ENCODE results near the gene ZFPM1.

Gene ZFPM1

DNA sequence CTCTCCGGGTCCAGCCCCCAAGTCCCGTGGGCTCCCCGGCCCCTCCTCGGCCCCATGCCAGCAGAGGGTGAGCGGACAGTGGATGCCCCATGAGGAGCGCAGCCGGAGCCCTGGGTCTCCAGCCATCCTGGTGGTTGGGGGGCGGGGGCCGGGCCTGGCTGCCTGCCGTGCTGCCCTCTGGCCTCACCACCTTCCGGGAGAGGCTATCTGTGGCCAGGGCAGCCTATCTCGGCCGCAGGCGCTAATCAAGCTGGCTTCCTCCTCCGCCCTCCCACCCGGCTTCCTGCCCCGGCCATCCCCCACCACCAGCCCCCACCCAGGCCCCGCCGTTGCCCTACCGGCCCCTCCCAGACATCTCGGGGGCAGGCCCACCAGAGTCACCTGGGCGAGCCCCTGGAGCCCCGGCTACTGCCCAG is 46.8 kb downstream of the ZFPM1 start:
- intact Hi-C loops (cut with micrococcal nuclease) = no loop called here

DNA sequence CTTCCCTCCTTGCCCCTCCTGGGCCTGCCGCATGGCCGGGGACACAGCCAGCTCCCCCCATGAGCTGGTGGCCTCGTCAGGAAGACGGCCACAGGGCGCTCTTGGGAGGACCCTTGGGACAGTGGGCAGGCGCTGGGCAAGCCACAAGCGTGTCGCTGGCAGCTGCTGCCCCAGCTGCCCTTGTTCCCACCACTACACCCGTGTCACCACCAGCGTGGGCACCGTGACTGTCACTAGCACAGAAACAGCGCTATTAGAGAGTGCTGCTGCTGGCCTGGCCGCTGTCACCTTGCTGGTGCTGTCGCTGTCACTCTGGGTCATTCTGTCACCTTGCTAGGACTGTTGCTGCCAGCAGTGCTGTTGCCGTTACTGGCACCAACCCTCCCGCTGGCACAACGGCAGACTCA is 47.2 kb downstream of the ZFPM1 start:
- intact Hi-C loops (cut with micrococcal nuclease) = no loop called here
- Mint-ChIP-seq H3K27me3 (peaks cover 22% of the 10 kb centered on the region), H3K4me3 (no peak overlapping the region), H3K4me1 (ENCODE audit: low read depth) (no peaks in the 10 kb centered on the region), H3K27ac (no peak overlapping the region), H3K36me3 (ENCODE audit: low read depth) (no peaks in the 10 kb centered on the region), H3K9me3 (no peaks in the 10 kb centered on the region)

More for the DNA sequence above, 46.8 kb downstream of the ZFPM1 start:
- Mint-ChIP-seq H3K27ac (no peak overlapping the region), H3K9me3 (no peaks in the 10 kb centered on the region), H3K27me3 (peaks cover 22% of the 10 kb centered on the region), H3K4me1 (ENCODE audit: low read depth) (no peaks in the 10 kb centered on the region), H3K36me3 (ENCODE audit: low read depth) (no peaks in the 10 kb centered on the region), H3K4me3 (no peak overlapping the region)

DNA sequence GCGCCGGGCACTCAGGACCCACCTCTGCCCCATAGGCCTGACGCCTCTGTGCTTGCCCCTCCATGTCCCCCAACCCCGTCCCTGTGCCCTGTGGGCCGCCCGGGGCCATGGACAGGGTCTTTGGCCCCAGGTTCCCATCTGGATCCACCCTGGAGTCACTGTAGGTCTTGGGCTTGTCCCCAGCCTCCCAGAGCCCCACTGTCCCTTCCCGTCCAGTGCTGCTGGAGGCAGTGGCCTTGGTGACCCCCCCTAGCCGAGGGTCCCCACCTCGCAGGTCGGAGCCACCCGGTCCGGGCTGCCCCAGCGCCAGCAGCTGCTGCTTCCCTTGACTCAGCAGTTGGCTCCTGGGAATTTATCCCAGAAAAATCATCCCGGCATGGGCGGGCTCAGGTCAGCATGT is 49.3 kb downstream of the ZFPM1 start:
- H3K36me3 Mint-ChIP-seq (ENCODE audit: low read depth) = no peaks in the 10 kb centered on the region
- H3K9me3 Mint-ChIP-seq = no peaks in the 10 kb centered on the region
- H3K4me1 Mint-ChIP-seq (ENCODE audit: low read depth) = no peaks in the 10 kb centered on the region
- no peak overlapping the region for H3K27ac Mint-ChIP-seq
- intact Hi-C loops (cut with micrococcal nuclease) = no loop called here
- peaks cover 22% of the 10 kb centered on the region for H3K27me3 Mint-ChIP-seq
- H3K4me3 Mint-ChIP-seq = no peak overlapping the region

DNA sequence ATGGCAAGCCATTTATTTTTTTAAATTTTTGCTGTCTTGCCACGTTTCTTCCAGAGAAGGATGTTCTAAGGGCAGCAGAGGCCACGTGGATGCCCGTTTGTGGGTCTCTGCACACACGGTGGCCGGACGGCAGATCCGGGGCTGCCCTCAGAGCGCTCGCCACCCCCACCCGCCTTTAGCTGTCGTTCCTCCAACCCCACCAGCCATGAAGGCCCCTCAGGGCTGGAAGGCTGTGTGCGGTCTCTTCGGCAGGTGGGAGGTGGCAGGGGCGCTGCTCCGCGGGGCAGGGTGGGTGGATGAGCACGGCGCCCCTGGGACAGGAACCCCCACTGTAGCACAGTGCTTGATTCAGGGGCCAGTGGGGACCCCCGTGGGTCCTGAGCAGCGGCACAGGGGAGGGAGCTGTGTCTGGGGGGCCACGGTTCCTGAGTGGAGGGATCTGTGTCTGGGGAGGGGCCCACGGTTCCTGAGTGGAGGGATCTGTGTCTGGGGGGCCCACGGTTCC is 49.7 kb downstream of the ZFPM1 start:
- no peaks in the 10 kb centered on the region for H3K36me3 Mint-ChIP-seq (ENCODE audit: low read depth)
- no peak overlapping the region for H3K27ac Mint-ChIP-seq
- no peaks in the 10 kb centered on the region for H3K9me3 Mint-ChIP-seq
- no peak overlapping the region for H3K4me3 Mint-ChIP-seq
- intact Hi-C loops (cut with micrococcal nuclease) = no loop called here
- peaks cover 22% of the 10 kb centered on the region for H3K27me3 Mint-ChIP-seq
- H3K4me1 Mint-ChIP-seq (ENCODE audit: low read depth) = no peaks in the 10 kb centered on the region

DNA sequence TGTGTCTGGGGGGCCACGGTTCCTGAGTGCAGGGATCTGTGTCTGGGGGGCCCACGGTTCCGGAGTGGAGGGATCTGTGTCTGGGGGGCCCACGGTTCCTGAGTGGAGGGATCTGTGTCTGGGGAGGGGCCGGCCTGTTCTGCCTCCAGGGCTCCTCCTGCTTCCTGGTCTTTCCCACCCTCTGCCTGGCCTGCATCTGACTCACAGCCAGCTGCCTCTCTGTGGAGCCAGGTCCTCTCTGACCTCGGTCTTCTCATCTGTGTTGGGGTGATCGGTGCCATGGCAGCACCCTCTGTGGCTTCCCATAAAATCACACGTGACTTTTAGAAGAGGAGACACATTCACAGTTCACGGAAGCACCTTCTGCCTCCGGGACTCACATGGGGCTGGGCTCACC is 50.3 kb downstream of the ZFPM1 start:
- H3K4me1 Mint-ChIP-seq (ENCODE audit: low read depth) = no peaks in the 10 kb centered on the region
- H3K27ac Mint-ChIP-seq = no peak overlapping the region
- H3K27me3 Mint-ChIP-seq = peaks cover 19% of the 10 kb centered on the region
- intact Hi-C loops (cut with micrococcal nuclease) = no loop called here
- H3K9me3 Mint-ChIP-seq = no peaks in the 10 kb centered on the region
- no peaks in the 10 kb centered on the region for H3K36me3 Mint-ChIP-seq (ENCODE audit: low read depth)
- H3K4me3 Mint-ChIP-seq = no peak overlapping the region

DNA sequence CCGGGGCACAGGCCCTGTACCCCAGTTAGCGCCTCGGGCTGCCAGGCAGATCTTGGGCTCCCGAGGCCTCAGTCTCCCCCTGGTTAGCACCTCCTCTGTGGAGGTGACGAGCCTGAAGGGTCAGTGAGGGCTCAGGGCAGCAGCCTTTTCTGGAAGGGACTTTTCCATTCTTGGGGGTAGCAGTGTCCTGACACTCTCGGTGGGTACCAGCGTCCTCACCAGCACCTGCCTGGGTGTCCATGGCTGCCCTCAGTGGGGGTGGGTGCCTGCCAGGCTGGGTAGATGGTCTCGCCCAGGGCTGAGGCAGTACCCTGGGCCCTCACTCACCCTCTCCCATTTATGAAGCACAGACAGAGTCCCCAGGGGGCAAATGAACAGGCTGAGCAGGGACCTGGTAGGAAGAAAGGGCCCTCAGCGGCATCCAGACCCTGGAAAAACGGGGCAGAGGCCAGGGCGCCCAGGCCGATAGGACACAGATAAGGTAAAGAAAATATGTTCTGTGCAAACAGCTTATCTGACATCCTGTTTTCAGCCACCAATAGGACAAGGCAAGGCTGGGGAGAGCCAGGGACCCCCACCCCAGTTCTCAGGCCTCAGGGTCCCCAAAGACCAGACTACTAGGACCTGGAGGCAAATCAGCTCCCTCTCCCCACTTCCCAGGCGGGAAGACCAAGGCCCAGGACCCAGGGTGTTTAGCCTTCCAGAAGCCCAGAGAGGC is 50.9 kb downstream of the ZFPM1 start:
- no peak overlapping the region for H3K27ac Mint-ChIP-seq
- peaks cover 16% of the 10 kb centered on the region for H3K27me3 Mint-ChIP-seq
- no peaks in the 10 kb centered on the region for H3K9me3 Mint-ChIP-seq
- no peaks in the 10 kb centered on the region for H3K4me1 Mint-ChIP-seq (ENCODE audit: low read depth)
- H3K4me3 Mint-ChIP-seq = no peak overlapping the region
- no peaks in the 10 kb centered on the region for H3K36me3 Mint-ChIP-seq (ENCODE audit: low read depth)
- intact Hi-C loops (cut with micrococcal nuclease) = no loop called here

DNA sequence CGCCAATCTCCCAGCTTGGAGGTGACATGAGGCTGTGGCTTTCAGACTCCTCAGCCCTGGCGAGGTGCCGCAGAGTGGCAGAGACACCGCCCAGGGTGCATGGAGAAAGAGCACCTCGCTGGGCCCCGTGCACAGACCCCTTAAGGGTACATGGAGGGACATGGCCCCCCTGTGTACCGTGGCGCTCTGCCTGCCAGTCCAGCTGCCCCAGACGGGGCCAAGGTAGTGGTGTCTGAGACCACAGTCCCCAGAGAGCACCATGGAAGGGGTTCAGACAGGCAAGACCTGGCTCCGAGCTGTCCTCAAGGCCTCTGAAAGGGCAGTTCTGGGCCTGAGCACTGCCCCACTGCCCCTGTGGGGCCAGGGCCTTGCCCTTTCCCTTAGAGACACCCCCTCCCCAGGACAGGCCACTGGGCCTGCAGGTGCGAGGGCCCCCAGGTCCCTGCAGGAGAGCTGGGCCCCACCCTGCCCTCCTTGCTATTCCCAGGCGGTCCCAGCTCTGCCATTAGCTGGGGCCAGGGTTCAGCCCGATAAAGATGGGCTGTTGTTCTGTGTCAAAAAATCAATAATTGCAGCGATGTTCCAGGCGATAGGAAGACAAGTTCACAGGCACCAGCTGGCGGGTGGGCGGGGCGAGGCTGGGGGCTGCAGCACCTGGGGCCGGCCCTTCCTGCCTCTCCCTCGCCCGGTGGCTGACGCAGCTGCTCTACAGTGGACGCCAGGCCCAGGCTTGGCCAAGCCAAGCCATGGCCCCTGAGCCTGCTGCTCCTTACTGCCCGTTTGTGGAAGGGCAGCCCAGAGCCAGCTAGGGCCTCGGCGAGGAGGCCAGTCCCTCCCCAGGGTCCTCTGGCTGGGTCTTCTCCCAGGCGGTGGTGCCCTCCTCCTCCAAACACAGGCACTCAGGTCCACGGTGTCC is 51.7 kb downstream of the ZFPM1 start:
- intact Hi-C loops (cut with micrococcal nuclease) = no loop called here
- Mint-ChIP-seq H3K9me3 (no peaks in the 10 kb centered on the region), H3K36me3 (ENCODE audit: low read depth) (no peaks in the 10 kb centered on the region), H3K27me3 (peaks cover 9% of the 10 kb centered on the region), H3K4me1 (ENCODE audit: low read depth) (no peaks in the 10 kb centered on the region), H3K4me3 (no peak overlapping the region), H3K27ac (no peak overlapping the region)

DNA sequence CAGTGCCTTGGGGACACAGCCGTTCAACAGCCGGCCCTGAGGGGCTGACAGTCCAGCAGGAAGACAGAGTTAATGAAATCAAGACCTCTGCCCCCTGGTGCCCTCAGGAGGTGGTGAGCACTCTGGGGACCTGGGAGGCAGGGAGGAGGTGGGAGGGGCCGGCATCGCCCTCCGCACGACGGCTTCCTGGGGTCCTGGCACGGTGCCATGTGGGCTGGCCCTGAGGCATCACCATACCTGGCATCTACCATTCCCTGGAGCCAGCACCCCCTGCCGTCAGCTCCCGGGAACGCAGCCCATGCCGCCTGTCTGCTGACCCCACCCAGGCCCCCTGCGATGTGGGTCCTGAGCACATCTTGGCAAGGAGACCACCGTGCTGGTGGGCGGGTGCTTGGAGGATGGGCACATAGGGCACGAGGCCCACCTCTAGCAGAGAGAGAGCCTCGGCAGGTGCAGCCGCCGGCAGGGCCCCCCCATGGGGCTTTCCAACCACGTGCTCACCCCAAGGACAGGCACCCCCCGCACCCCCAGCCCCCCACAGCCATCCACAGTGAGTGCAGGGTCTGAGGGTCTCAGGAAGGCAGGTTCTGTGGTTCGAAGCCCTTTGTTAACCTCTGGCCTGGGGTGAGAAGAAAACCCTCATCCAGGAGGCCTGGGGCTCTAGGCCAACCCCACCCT is 52.5 kb downstream of the ZFPM1 start:
- no peak overlapping the region for H3K27ac Mint-ChIP-seq
- peaks cover 4% of the 10 kb centered on the region for H3K27me3 Mint-ChIP-seq
- H3K9me3 Mint-ChIP-seq = no peaks in the 10 kb centered on the region
- no peaks in the 10 kb centered on the region for H3K36me3 Mint-ChIP-seq (ENCODE audit: low read depth)
- no peaks in the 10 kb centered on the region for H3K4me1 Mint-ChIP-seq (ENCODE audit: low read depth)
- intact Hi-C loops (cut with micrococcal nuclease) = no loop called here
- no peak overlapping the region for H3K4me3 Mint-ChIP-seq

DNA sequence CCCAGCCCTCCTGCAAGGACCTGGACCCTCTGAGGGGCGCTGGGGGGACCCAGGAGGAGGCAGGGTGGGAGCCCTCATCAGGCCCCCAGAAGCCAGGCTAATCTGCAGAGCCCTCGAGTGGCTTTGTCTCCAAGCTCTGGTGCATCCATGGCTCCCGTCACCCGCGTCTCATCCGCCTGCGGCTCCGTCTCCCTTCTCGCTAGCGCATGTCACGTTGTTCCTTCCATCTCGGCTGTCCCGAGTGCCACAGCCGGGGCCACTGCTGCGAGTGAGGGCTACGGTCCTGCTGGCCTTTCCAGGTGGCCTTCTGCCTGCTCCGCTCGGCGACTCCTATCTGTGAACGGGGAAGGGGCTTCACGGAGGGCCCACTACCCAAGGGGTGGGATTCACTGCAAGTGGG is 53.6 kb downstream of the ZFPM1 start:
- no peaks in the 10 kb centered on the region for H3K9me3 Mint-ChIP-seq
- H3K27me3 Mint-ChIP-seq = no peaks in the 10 kb centered on the region
- H3K36me3 Mint-ChIP-seq (ENCODE audit: low read depth) = no peaks in the 10 kb centered on the region
- intact Hi-C loops (cut with micrococcal nuclease) = no loop called here
- H3K4me1 Mint-ChIP-seq (ENCODE audit: low read depth) = no peaks in the 10 kb centered on the region
- H3K27ac Mint-ChIP-seq = no peak overlapping the region
- H3K4me3 Mint-ChIP-seq = no peak overlapping the region

DNA sequence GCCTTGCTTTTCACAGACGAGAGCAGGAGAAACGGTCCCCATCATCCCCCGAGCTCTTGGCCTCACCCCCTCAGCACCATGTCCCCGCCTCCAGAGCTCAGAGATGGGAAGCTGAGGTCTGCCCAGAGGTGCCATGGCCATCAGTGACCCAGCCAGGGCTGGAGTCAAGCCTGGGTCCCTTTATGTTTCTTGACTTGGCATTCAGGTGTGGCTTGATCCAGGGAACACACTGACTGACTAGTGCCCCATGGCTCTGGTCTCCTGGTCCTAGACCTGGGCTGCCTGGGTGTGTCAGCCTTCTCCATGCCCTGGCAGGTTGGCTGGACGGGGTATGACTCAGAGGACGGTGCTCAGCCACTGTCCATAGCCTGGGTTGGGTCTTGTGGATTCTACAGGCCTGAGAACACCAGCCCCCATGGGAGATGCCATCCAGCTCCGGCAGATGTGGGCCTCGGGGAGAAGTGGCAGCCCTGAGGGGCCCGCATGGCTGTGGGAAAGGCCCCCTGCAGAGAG is 54.2 kb downstream of the ZFPM1 start:
- Mint-ChIP-seq H3K36me3 (ENCODE audit: low read depth) (no peaks in the 10 kb centered on the region), H3K4me3 (no peak overlapping the region), H3K27me3 (no peaks in the 10 kb centered on the region), H3K9me3 (no peaks in the 10 kb centered on the region), H3K27ac (no peak overlapping the region), H3K4me1 (ENCODE audit: low read depth) (no peaks in the 10 kb centered on the region)
- intact Hi-C loops (cut with micrococcal nuclease) = no loop called here

DNA sequence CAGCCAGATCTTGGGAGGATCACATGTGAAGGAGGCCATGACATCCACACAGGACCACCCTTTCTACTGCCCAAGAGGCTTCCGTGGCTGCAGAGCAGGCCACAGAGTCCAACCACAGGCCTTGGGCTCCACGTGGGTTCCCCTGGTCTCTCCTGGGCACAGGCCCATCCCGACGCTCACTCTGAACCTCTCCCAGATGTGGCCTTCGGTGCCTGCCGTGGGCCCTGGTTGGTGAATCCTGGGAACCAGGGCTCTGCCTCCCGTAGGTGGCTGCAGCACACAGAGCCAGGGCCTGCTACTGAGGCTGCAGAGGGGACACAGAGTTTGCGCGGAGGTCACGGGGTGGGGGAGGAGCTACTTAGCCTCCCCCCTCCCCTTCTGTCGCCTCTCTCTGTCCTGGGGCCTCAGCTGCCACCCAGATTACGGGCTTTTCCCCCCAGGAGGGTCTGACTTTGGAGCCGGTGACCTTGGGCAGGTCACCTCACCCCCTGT is 55.3 kb downstream of the ZFPM1 start:
- Mint-ChIP-seq H3K27ac (no peak overlapping the region), H3K4me3 (no peak overlapping the region), H3K36me3 (ENCODE audit: low read depth) (no peaks in the 10 kb centered on the region), H3K9me3 (no peaks in the 10 kb centered on the region), H3K4me1 (ENCODE audit: low read depth) (no peaks in the 10 kb centered on the region), H3K27me3 (no peaks in the 10 kb centered on the region)
- intact Hi-C loops (cut with micrococcal nuclease) = no loop called here

DNA sequence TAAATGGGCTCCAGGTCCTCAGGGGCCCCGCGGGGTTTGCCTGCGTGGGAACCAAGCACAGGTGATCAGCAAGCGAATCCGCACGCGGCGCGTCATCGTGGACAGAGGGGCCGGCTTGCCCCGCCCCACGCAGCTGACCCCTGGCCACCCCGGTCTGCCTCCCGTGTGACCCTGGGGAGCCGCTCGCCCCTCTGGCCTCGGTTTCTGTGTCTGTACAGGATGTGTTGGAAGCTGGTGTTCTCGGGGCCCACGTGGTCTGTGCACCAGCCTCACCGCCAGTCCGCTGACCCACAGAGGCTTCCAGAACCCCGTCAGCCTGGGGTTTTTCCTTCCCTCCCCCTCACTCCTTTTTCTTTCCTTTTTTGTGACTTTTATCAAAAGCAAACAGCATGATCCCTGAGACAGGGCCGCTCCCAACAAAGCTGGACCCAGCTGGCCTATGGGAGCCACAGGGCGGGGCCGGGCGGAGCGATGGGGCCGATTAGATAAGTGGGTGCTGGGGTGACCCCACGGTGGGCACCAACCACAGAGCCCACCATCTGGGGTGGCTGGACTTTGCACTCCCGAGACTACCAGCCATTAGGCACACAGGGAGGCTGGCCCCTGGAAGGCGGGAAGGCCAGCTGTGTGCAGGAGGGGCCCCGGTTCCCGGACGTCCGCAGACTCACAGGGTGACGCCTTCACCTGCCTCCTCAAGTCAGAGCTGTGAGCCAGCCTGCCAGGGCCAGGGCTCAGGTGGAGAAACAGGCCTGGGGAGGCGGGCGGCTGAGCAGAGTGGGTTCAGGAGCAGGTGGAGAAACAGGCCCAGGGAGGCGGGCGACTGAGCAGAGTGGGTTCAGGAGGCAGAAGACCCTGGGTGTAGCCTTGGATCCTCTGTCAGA is 56.0 kb downstream of the ZFPM1 start:
- intact Hi-C loops (cut with micrococcal nuclease) = no loop called here
- Mint-ChIP-seq H3K36me3 (ENCODE audit: low read depth) (no peaks in the 10 kb centered on the region), H3K9me3 (no peaks in the 10 kb centered on the region), H3K4me3 (no peak overlapping the region), H3K27ac (no peak overlapping the region), H3K4me1 (ENCODE audit: low read depth) (no peaks in the 10 kb centered on the region), H3K27me3 (no peaks in the 10 kb centered on the region)

DNA sequence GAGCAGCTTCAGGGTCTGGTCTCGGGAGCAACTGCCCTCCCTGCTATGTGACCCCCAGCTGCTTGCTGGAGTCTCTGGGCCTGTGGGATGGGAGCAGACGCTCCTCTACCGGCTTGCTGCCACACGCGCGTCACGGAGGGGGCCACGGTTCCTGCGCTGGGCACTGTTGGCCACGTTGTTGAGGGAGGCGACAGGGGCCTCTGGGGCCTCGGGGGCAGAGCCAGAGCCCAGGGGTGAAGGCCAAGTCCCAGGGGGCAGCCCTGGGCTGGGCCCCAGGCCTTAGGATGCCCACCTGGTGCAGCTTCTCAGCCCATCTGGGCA is 56.6 kb downstream of the ZFPM1 start:
- Mint-ChIP-seq H3K9me3 (no peaks in the 10 kb centered on the region), H3K4me1 (ENCODE audit: low read depth) (no peaks in the 10 kb centered on the region), H3K36me3 (ENCODE audit: low read depth) (no peaks in the 10 kb centered on the region), H3K27ac (no peak overlapping the region), H3K4me3 (no peak overlapping the region), H3K27me3 (no peaks in the 10 kb centered on the region)
- intact Hi-C loops (cut with micrococcal nuclease) = no loop called here

Data from dendritic cell treated with granulocyte-macrophage colony-stimulating factor and Interleukin-4, amounts not matched to agents 40 ng/mL and 50 ng/mL, for 4 days (primary cell).